Nephron (organoid): ENCODE measurements around the gene MTA1.

Source experiments
- H3K27ac Mint-ChIP-seq, 3 experiments: 2 replicates each; pipeline ENCODE4 v1.8.0; 2020; ENCODE audit warnings: mixed read lengths in 3 of 3, mild to moderate bottlenecking in 2 of 3, moderate library complexity in 1 of 3
- H3K27me3 Mint-ChIP-seq: 2 replicates; pipeline ENCODE4 v1.8.0; 2021; ENCODE audit warnings: low read depth, mild to moderate bottlenecking, moderate library complexity, mixed read lengths
- H3K36me3 Mint-ChIP-seq: 2 replicates; pipeline ENCODE4 v1.8.0; 2020; ENCODE audit warnings: low read depth, mixed read lengths
- H3K4me1 Mint-ChIP-seq: 2 replicates; pipeline ENCODE4 v1.8.0; 2020; ENCODE audit warnings: mixed read lengths
- H3K4me3 Mint-ChIP-seq, 3 experiments: 2 replicates each; pipeline ENCODE4 v1.8.0; 2020; ENCODE audit warnings: mild to moderate bottlenecking in 3 of 3, mixed read lengths in 3 of 3, moderate library complexity in 2 of 3
- H3K9me3 Mint-ChIP-seq: 2 replicates; pipeline ENCODE4 v1.8.0; 2020; ENCODE audit warnings: mixed read lengths
- CTCF ChIP-seq, 3 experiments: fragments of 200-600 bp; sonication (generic); IDR thresholded peaks; one replicate each; pipeline ENCODE4 v1.5.0; 2021; ENCODE audit warnings: antibody characterized with exemption in 3 of 3; ENCODE audit not compliant: unreplicated experiment in 3 of 3

MTA1 gene

GRCh38 chr14:105485739-105486162, 66.1 kb downstream of the MTA1 start:
- Mint-ChIP-seq H3K9me3 (no peaks in the 10 kb centered on the region), H3K36me3 (no peaks in the 10 kb centered on the region), H3K4me3 (peak overlapping the region; percentile 41 to 60 (median 49)), H3K4me1 (peaks cover 27% of the 10 kb centered on the region), H3K27ac (no peak overlapping the region), H3K27me3 (peaks cover 57% of the 10 kb centered on the region)
- TF ChIP-seq CTCF (IDR thresholded peaks at IDR 0.05; ENCODE audit: unreplicated experiment in 3 of 3) = peak; percentile 45 to 57 (median 50)

GRCh38 chr14:105486163-105486973, 66.7 kb downstream of the MTA1 start, which contains the start of gene CRIP1:
CRIP1 (plus strand) TSS chr14:105486886; CDS start chr14:105487260, 374 bp downstream.
- Mint-ChIP-seq H3K4me3 (peak within 1 kb of the TSS; percentile 37 to 69 (median 65)), H3K4me1 (peaks cover 22% of the 10 kb centered on the region), H3K27ac (no peak within 1 kb of the TSS), H3K27me3 (peaks cover 51% of the 10 kb centered on the region), H3K9me3 (no peaks in the 10 kb centered on the region), H3K36me3 (no peaks in the 10 kb centered on the region)
- TF ChIP-seq CTCF (IDR thresholded peaks at IDR 0.05; ENCODE audit: unreplicated experiment in 3 of 3) = no peak

- H3K9me3 Mint-ChIP-seq = no peaks in the 10 kb centered on the region
- peak overlapping the region; percentile 32 to 59 (median 53) for H3K4me3 Mint-ChIP-seq
- H3K27me3 Mint-ChIP-seq = peaks cover 51% of the 10 kb centered on the region
- no peaks in the 10 kb centered on the region for H3K36me3 Mint-ChIP-seq
- H3K4me1 Mint-ChIP-seq = peaks cover 18% of the 10 kb centered on the region
- TF ChIP-seq CTCF (IDR thresholded peaks at IDR 0.05; ENCODE audit: unreplicated experiment in 3 of 3) = no peak
- H3K27ac Mint-ChIP-seq = no peak overlapping the region
Observed at GRCh38 chr14:105486974-105487448, 67.4 kb downstream of the MTA1 start.

GRCh38 chr14:105487449-105487985, 67.9 kb downstream of the MTA1 start:
- Mint-ChIP-seq H3K4me1 (peaks cover 13% of the 10 kb centered on the region), H3K27ac (no peak overlapping the region), H3K27me3 (peaks cover 46% of the 10 kb centered on the region), H3K4me3 (peak overlapping the region; percentile 31 to 69 (median 65)), H3K9me3 (no peaks in the 10 kb centered on the region), H3K36me3 (no peaks in the 10 kb centered on the region)
- TF ChIP-seq CTCF (IDR thresholded peaks at IDR 0.05; ENCODE audit: unreplicated experiment in 3 of 3) = no peak

- Mint-ChIP-seq H3K4me1 (peaks cover 13% of the 10 kb centered on the region), H3K36me3 (no peaks in the 10 kb centered on the region), H3K9me3 (no peaks in the 10 kb centered on the region), H3K27ac (no peak overlapping the region), H3K4me3 (peak overlapping the region; percentile 31 to 69 (median 65)), H3K27me3 (peaks cover 41% of the 10 kb centered on the region)
- no peak for TF ChIP-seq CTCF (IDR thresholded peaks at IDR 0.05; ENCODE audit: unreplicated experiment in 3 of 3)
Observed at GRCh38 chr14:105487986-105488777, 68.6 kb downstream of the MTA1 start.
